Pancreas (tissue), 10 donors: ENCODE results near the gene WFDC6. TPM values are rescaled to one million over a fixed set of nuclear protein-coding genes. Genes with fewer than 3 reads are reported as not detected.
"Not testable (repeated sequence)": the region's sequence is repeated elsewhere in the genome, so short reads cannot be mapped to it uniquely, and the experiment has no call there.

Experiments used
- ATAC-seq, 4 donors: fragments of 200-7000 bp; cut with Tn5 transposase; one replicate each; pipeline versions ENCODE4 v1.8.0 to v1.9.1; 2020; ENCODE audit warnings: mild to moderate bottlenecking in 4 of 4, moderate library complexity in 4 of 4
- DNase-seq, 6 donors: peaks; one replicate each; pipeline ENCODE4 v3.0.0-alpha.2; 2020
- FAIRE-seq: peaks from 2 replicates; lab custom pipeline; 2012; peaks lifted over from hg19 to GRCh38; lab: Jason Lieb, UNC
- H3K27ac ChIP-seq, 4 donors: fragments of 200-600 bp; sonication (generic); 1 replicate in 3 of 4; 2 replicates in 1 of 4; pipeline versions ENCODE4 v1.5.0 to v1.8.0; 2020
- H3K27me3 ChIP-seq, 4 donors: fragments of 200-600 bp; one replicate each; pipeline ENCODE4 v1.8.0; 2021
- H3K36me3 ChIP-seq, 3 donors: fragments of 200-600 bp; sonication (generic) in 1 of 3; one replicate each; pipeline versions ENCODE4 v1.5.0 to v1.8.0; 2020 to 2021
- H3K4me1 ChIP-seq, 3 donors: fragments of 200-600 bp; one replicate each; pipeline ENCODE4 v1.8.0; 2021
- H3K4me3 ChIP-seq, 4 donors: fragments of 200-600 bp; sonication (generic) in 2 of 4; one replicate each; pipeline versions ENCODE4 v1.5.0 to v1.8.0; 2020 to 2021
- H3K9me3 ChIP-seq, 4 donors: fragments of 200-600 bp; one replicate each; pipeline ENCODE4 v1.8.0; 2021
- CTCF ChIP-seq, 4 donors: fragments of 200-600 bp; sonication (generic) in 3 of 4; IDR thresholded peaks; one replicate each; pipeline versions ENCODE4 v1.5.0 to v1.8.0; 2021; ENCODE audit warnings: antibody characterized with exemption in 4 of 4
- WGBS, 2 donors: extraction: QIAGEN DNeasy Blood & Tissue Kit; methylation state at CpG; one replicate each; pipeline ENCODE4 v1.1.7; 2013; 5-methylcytosine and 5-hydroxymethylcytosine counted together
- intact Hi-C, 3 donors: fragments of 100-400 bp; cut with DNase I; formaldehyde crosslinking; loops; one replicate each; pipeline versions ENCODE4 v1.11.1 to v1.14.2; 2022
- polyA plus RNA-seq, 2 donors: library from polyadenylated mRNA; stranded (reverse); fragments of 200-250 nt; gene quantifications; one replicate each; pipeline ENCODE4 v1.2.3, GENCODE V29; 2013
- total RNA-seq, 6 donors: library from RNA; stranded (reverse); fragmentation: NEBNext Ultra II Directional in 4 of 6; extraction: Animal tissue kit (Norgen Biotek cat#: 25700) in 4 of 6; gene quantifications; one replicate each; pipeline versions ENCODE4 v1.2.1 to v1.2.4, GENCODE V29; 2021 to 2023
- donor health status: healthy with polysubstance abuse.
- donor health status: DM: no; HTN: no; CAD: no; lungs with moderate emphysema.
- donor health status: DM: no; HTN: no; CAD: no.
- donor health status: control.
- donor health status: control.
- donor health status: Bipolar disorder and iron deficiency.
- donor health status: DM: yes; HTN: yes; CAD: no.
- donor health status: DM: no; HTN: no; CAD: no.
- donor health status: DM: no; HTN: no; CAD: no.
- donor health status: DM: yes; HTN: yes; CAD: no.

Gene WFDC6
- total and polyA plus RNA-seq, 8 donors, result not detected

- no peaks in the 10 kb centered on the region for H3K4me1 ChIP-seq
- FAIRE-seq (no peak), DNase-seq (no peak), ATAC-seq (no peak)
- H3K9me3 ChIP-seq, result no peaks in the 10 kb centered on the region
- H3K4me3 ChIP-seq, result no peak within 1 kb of the TSS
- H3K36me3 ChIP-seq, result no peaks in the 10 kb centered on the region
- intact Hi-C loops, result no loop called here
- 66 to 75% methylated on average over 4 of the region's 4 CpGs for WGBS, 2 donors
- no peak for TF ChIP-seq CTCF (IDR thresholded peaks at IDR 0.05)
- H3K27ac ChIP-seq, result no peak within 1 kb of the TSS
- no peaks in the 10 kb centered on the region for H3K27me3 ChIP-seq
These were observed 39.9 kb upstream of the WFDC6 start, which contains the start of gene WFDC8 for GRCh38 chr20:45579184-45579583. Gene WFDC8, minus strand, starts transcription at chr20:45579284. Its CDS starts 37 bp downstream, at chr20:45579247.

GRCh38 chr20:45578231-45578630 is 38.9 kb upstream of the WFDC6 start:
- DNase-seq (no peak), ATAC-seq (no peak), FAIRE-seq (no peak)
- WGBS, 2 donors, result 69 to 74% methylated on average over 1 of the region's 1 CpG
- TF ChIP-seq CTCF (IDR thresholded peaks at IDR 0.05), result no peak
- intact Hi-C loops, result no loop called here
- Histone ChIP-seq H3K4me3 (no peak overlapping the region), H3K27ac (no peak overlapping the region), H3K27me3 (no peaks in the 10 kb centered on the region), H3K4me1 (no peaks in the 10 kb centered on the region), H3K36me3 (no peaks in the 10 kb centered on the region), H3K9me3 (no peaks in the 10 kb centered on the region)

- no peak for DNase-seq
- Histone ChIP-seq H3K4me3 (no peak overlapping the region), H3K27me3 (no peaks in the 10 kb centered on the region), H3K36me3 (no peaks in the 10 kb centered on the region), H3K4me1 (no peaks in the 10 kb centered on the region), H3K9me3 (no peaks in the 10 kb centered on the region), H3K27ac (no peak overlapping the region)
- ATAC-seq, result no peak
- 37 to 41% methylated on average over 2 of the region's 2 CpGs for WGBS, 2 donors
- no peak for FAIRE-seq
- intact Hi-C loops, result no loop called here
- no peak for TF ChIP-seq CTCF (IDR thresholded peaks at IDR 0.05)
These were observed 37.7 kb upstream of the WFDC6 start for GRCh38 chr20:45576995-45577394.

- DNase-seq (no peak), FAIRE-seq (no peak), ATAC-seq (no peak)
- H3K4me1 ChIP-seq, result no peaks in the 10 kb centered on the region
- no peak overlapping the region for H3K27ac ChIP-seq
- intact Hi-C loops, result no loop called here
- WGBS, 2 donors, result 69 to 86% methylated on average over 3 of the region's 3 CpGs
- H3K36me3 ChIP-seq, result no peaks in the 10 kb centered on the region
- no peak for TF ChIP-seq CTCF (IDR thresholded peaks at IDR 0.05)
- H3K27me3 ChIP-seq, result no peaks in the 10 kb centered on the region
- H3K9me3 ChIP-seq, result no peaks in the 10 kb centered on the region
- H3K4me3 ChIP-seq, result no peak overlapping the region
These were observed 36.6 kb upstream of the WFDC6 start for GRCh38 chr20:45575931-45576330.

- ATAC-seq, H3K27ac ChIP-seq, H3K36me3 ChIP-seq, H3K4me3 ChIP-seq, H3K4me1 ChIP-seq, H3K9me3 ChIP-seq, FAIRE-seq, H3K27me3 ChIP-seq, intact Hi-C loops, DNase-seq: not testable (repeated sequence)
- 55 to 77% methylated on average over 1 of the region's 1 CpG for WGBS, 2 donors
These were observed 30.4 kb upstream of the WFDC6 start for GRCh38 chr20:45569650-45570049.
